NK-92 (cell line): Measurements from ENCODE around the gene ASNSD1.
"Not testable (repeated sequence)": the region's sequence is repeated elsewhere in the genome, so short reads cannot be mapped to it uniquely, and the experiment has no call there.

Experiments used
- DNase-seq: peaks from one replicate; lab custom pipeline; 2025; ENCODE audit not compliant: unreplicated experiment; lab: John Stamatoyannopoulos, UW

The ASNSD1 gene

DNA sequence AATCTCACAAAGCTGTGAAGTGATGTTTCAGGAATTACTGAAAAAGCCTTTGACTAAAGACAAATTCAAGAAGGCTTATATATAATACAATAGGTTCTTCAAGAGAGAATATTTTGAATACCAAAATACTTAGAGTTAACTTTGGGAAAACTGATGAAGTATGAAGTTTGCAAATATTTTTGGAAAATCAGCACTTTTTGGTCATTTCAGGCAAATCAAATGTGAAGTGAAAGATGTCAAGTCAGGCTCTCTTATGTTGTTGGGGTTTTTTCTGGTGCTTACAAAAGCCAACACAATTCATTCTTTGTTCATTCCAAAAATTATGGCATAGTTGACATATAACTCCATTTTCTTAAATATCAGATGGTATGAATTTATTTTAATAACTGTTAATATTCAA, 14.7 kb upstream of the ASNSD1 start:
- DNase-seq: no peak

- DNase-seq: no peak
Measured at GRCh38 chr2:189648846-189649509, 12.3 kb upstream of the ASNSD1 start.

- no peak for DNase-seq
Measured at GRCh38 chr2:189651284-189651683, 10.0 kb upstream of the ASNSD1 start.

DNA sequence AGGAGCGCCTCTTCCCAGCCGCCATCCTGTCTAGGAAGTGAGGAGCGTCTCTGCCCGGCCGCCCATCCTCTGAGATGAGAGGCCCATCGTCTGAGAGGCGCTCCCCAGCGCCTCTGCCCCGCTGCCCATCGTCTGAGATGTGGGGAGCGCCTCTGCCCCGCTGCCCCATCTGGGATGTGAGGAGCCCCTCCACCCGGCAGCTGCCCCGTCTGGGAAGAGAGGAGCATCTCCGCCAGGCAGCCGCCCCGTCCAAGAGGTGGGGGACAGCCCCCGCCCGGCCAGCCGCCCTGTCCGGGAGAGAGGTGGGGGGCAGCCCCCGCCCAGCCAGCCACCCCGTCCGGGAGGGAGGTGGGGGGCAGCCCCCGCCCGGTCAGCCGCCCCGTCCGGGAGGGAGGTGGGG, 7.8 kb upstream of the ASNSD1 start:
- DNase-seq: not testable (repeated sequence)

GRCh38 chr2:189654641-189655040, 6.6 kb upstream of the ASNSD1 start:
- no peak for DNase-seq

- peak; percentile 11 for DNase-seq
Measured at GRCh38 chr2:189657867-189658266, 3.4 kb upstream of the ASNSD1 start.

DNA sequence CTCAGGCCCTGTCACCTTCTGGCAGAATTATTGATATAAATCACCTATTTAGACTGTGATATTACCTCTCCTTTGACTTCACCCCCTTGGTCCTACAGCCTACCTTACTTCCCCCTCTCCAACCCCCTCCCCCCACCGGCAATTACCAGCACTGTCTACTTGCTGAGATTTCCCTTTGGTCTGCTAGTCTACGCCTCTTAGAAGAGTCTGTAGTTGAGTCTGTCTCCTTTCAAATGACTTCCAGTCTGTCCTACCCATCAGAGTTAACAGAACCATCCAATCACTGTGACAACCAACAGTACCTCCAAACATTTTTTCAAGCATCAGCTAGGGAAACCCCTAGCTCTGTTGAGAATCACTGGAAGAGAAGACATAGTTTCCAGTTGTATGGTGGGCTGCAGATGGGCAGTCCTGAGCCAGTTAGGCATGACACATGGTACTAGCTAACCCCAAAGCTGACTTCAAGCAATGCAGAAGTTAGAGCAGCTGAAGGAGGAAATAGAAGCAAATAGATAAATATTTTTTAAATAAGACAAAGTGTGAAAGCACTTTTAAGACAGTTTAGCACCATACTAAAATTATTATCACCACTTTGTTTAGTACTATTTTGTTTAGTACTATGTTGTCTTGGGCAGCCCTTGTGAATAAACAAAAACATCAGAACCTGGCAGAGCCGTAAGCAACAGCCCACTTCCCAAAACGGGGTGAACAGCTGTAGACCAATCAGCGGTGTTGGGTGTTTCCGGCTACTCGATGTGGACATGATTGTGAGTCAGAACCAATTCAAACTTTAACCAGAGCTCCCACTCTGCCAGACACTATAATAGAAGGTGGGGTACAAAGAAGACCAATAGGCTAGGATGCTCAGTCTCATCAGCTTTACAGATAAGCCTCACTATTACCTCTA, 2.7 kb upstream of the ASNSD1 start:
- DNase-seq: no peak

DNA sequence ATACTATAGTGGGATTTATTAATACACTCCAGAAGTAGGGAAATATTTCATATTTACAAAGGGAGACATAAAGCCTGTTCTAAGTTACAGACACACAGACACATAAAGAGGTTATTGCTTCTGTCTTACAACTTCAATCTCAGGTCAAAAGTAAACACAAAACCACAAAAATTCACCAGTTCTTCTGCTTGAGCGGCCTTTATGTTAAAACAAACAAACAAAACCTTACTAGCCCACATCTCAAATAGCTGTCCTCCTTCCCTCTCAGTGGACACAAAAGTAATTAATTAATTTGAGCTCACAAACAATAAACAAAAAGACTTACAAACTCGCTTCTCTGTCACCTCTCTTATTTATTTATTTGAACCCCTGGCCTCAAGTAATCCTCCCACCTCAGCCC, 1.5 kb upstream of the ASNSD1 start:
- no peak for DNase-seq

DNA sequence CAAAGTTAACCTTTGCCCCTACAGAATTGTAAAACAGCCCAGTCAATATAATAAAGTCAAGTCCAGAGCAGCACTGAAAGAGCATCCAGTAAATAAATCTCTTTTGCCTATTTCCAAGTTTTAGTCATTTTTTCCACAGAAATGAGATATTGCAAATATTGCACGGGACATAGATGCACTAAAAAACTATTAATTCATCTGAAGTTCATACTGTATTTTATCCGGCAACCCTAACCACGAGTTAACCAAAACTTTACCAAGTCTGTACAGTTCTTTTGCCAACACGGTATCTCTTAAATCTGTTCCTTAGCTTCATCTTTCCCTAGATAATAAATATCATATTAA, 484 bp upstream of the ASNSD1 start:
- DNase-seq: no peak

GRCh38 chr2:189661957-189662321, 680 bp downstream of the ASNSD1 start:
- DNase-seq: no peak

- no peak for DNase-seq
Measured at GRCh38 chr2:189662669-189663226, 1.5 kb downstream of the ASNSD1 start.

- not testable (repeated sequence) for DNase-seq
Measured at GRCh38 chr2:189663319-189663718, 2.1 kb downstream of the ASNSD1 start.

DNA sequence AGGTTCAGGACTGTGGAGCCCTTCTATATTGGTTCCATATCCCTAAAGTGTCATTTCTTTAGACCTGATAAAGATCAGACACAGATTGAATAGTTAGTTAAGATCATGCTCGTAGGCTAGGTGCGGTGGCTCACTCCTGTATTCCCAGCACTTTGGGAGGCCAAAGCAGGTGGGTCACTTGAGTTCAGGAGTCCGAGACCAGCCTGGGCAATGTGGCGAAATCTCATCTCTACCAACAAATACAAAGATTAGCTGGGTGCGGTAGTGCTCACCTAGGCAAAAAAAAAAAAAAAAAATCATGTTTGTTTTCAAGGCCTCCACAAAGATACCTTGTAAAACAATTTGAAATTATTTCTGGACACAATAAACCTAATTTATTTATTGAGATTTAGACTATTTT, 8.7 kb downstream of the ASNSD1 start:
- DNase-seq: no peak

- no peak for DNase-seq
Measured at GRCh38 chr2:189673661-189674373, 12.6 kb downstream of the ASNSD1 start.

- no peak for DNase-seq
Measured at GRCh38 chr2:189674374-189675112, 13.3 kb downstream of the ASNSD1 start, which contains the start of gene ANKAR. Gene ANKAR (plus strand): TSS chr2:189674670. CDS start chr2:189676491, 1,821 bp downstream.

- DNase-seq: no peak
Measured at GRCh38 chr2:189676471-189676870, 15.2 kb downstream of the ASNSD1 start.

- DNase-seq: no peak
Measured at GRCh38 chr2:189679226-189679625, 18.0 kb downstream of the ASNSD1 start.

GRCh38 chr2:189681203-189681602, 19.9 kb downstream of the ASNSD1 start:
- DNase-seq: no peak

DNA sequence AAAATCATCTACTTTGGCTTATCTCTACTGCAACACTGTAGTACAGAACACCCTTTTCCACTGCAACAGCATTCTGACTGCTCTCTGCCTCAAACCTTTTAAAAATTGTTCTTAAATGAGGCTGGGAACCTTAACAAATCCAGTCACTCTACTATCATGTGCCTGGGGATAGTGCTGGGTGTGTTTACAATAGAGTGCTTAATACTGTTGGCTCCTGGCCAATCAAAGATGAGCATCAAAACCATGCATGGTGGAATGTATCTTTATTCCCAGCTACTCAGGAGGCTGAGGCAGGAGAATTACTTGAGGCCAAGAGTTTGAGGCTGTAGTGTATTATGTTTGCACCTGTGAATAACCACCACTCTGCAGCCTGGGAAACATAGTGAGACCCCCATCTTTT, 20.6 kb downstream of the ASNSD1 start:
- DNase-seq: no peak

GRCh38 chr2:189683348-189683747, 22.1 kb downstream of the ASNSD1 start:
- DNase-seq: no peak

GRCh38 chr2:189684811-189685210, 23.6 kb downstream of the ASNSD1 start:
- DNase-seq: no peak
